HCT116 (cell line): ENCODE data around the gene VANGL2. TPM values are rescaled to one million over a fixed set of nuclear protein-coding genes. Genes with fewer than 3 reads are reported as not detected.

Experiments
- ATAC-seq: fragments of 200-7000 bp; cut with Tn5 transposase; 2 replicates; pipeline ENCODE4 v1.9.1; 2020; ENCODE audit warnings: mild to moderate bottlenecking, moderate library complexity
- BruUV-seq: library from RNA; stranded (reverse); fragments of 400-500 nt; replicated peaks from 2 replicates; lab custom pipeline; 2021; lab: Mats Ljungman, UMichigan
- CTCF ChIA-PET: fragments of 300-600 bp; sonication (Branson Sonifier 250); formaldehyde crosslinking; loops from one replicate; lab custom pipeline; 2021; ENCODE audit warnings: antibody characterized with exemption; lab: Charles Lee
- POLR2A ChIA-PET: fragments of 300-600, 350-600 bp; sonication (Branson Sonifier 250); formaldehyde crosslinking; loops from one replicate; lab custom pipeline; 2021; ENCODE audit warnings: antibody characterized with exemption; lab: Charles Lee
- RAD21 ChIA-PET, 2 experiments: fragments of 300-600 bp; sonication (Branson Sonifier 250); formaldehyde crosslinking; loops; one replicate each; lab custom pipeline; 2023; ENCODE audit warnings: low total read pairs in 2 of 2; ENCODE audit not compliant: uncharacterized antibody in 2 of 2, unreplicated experiment in 2 of 2, low non-redundant PET in 1 of 2; lab: Charles Lee
- DNase-seq: peaks from one replicate; pipeline ENCODE4 v3.0.0-alpha.2; 2010; ENCODE audit warnings: low read depth, low spot score
- H2AFZ ChIP-seq: fragments of 200-600 bp; shearing (Covaris generic), sonication (generic); 2 replicates; pipeline ENCODE4 v1.6.1; 2017; ENCODE audit warnings: low read depth, mixed run types, mixed read lengths, antibody characterized with exemption, low read length; ENCODE audit not compliant: poor library complexity, severe bottlenecking
- H3K27ac ChIP-seq: 2 replicates; pipeline ENCODE4 v1.5.1; 2012; ENCODE audit warnings: low read depth, low read length
- H3K27me3 ChIP-seq: fragments of 200-600 bp; sonication (generic); 2 replicates; pipeline ENCODE4 v1.6.1; 2016; ENCODE audit warnings: mixed run types, low read length, mixed read lengths; ENCODE audit not compliant: insufficient read depth
- H3K36me3 ChIP-seq, 2 experiments: fragments of 200-500 bp in 1 of 2; fragments of 200-600 bp in 1 of 2; sonication (Bioruptor generic) in 1 of 2; sonication (generic) in 1 of 2; 2 replicates each; pipeline versions ENCODE4 v1.5.1 to v1.6.1; 2014 to 2016; ENCODE audit warnings: low read length in 2 of 2, inconsistent platforms in 1 of 2, mixed read lengths in 1 of 2, mixed run types in 1 of 2; ENCODE audit not compliant: insufficient read depth in 2 of 2, control insufficient read depth in 1 of 2
- H3K4me1 ChIP-seq, 2 experiments: fragments of 200-600 bp in 1 of 2; sonication (generic) in 1 of 2; 2 replicates each; pipeline versions ENCODE4 v1.5.1 to v1.6.1; 2012 to 2017; ENCODE audit warnings: low read length in 2 of 2, inconsistent platforms in 1 of 2, mild to moderate bottlenecking in 1 of 2, mixed read lengths in 1 of 2, mixed run types in 1 of 2, moderate library complexity in 1 of 2; ENCODE audit not compliant: insufficient read depth in 2 of 2, control insufficient read depth in 1 of 2
- H3K4me2 ChIP-seq: fragments of 200-600 bp; sonication (generic); 2 replicates; pipeline ENCODE4 v1.6.1; 2017; ENCODE audit warnings: mixed run types, low read length, mixed read lengths
- H3K4me3 ChIP-seq, 2 experiments: fragments of 200-600 bp in 1 of 2; sonication (generic) in 1 of 2; replicated peaks in 1 of 2; 2 replicates each; pipeline ENCODE4 v1.5.1; 2011 to 2016; ENCODE audit warnings: low read length in 2 of 2, control low read depth in 1 of 2, low read depth in 1 of 2, mild to moderate bottlenecking in 1 of 2, mixed read lengths in 1 of 2, mixed run types in 1 of 2
- H3K79me2 ChIP-seq: fragments of 200-600 bp; sonication (generic); 2 replicates; pipeline ENCODE4 v1.6.1; 2017; ENCODE audit warnings: mild to moderate bottlenecking, mixed run types, low read length, moderate library complexity, mixed read lengths; ENCODE audit not compliant: insufficient read depth
- H3K9ac ChIP-seq: fragments of 200-600 bp; sonication (generic); 2 replicates; pipeline ENCODE4 v1.6.1; 2016; ENCODE audit warnings: low read length, mixed read lengths
- H3K9me2 ChIP-seq: fragments of 200-600 bp; sonication (generic), shearing (Covaris generic); 2 replicates; pipeline ENCODE4 v1.6.1; 2017; ENCODE audit warnings: mixed run types, mild to moderate bottlenecking, moderate library complexity; ENCODE audit not compliant: insufficient read depth
- H3K9me3 ChIP-seq, 2 experiments: fragments of 200-500 bp in 1 of 2; fragments of 200-600 bp in 1 of 2; sonication (Bioruptor generic) in 1 of 2; sonication (generic) in 1 of 2; 2 replicates each; pipeline ENCODE4 v1.6.1; 2014 to 2017; ENCODE audit warnings: low read length in 2 of 2, mixed read lengths in 2 of 2, inconsistent platforms in 1 of 2, low read depth in 1 of 2, mild to moderate bottlenecking in 1 of 2, mixed run types in 1 of 2, moderate library complexity in 1 of 2; ENCODE audit not compliant: control insufficient read depth in 1 of 2, insufficient read depth in 1 of 2
- H4K20me1 ChIP-seq: fragments of 200-600 bp; sonication (generic), shearing (Covaris generic); 2 replicates; pipeline ENCODE4 v1.6.1; 2017; ENCODE audit warnings: mixed run types, mild to moderate bottlenecking, moderate library complexity; ENCODE audit not compliant: insufficient read depth
- CBX3 ChIP-seq: IDR thresholded peaks from 2 replicates; pipeline ENCODE4 v1.6.1; 2012; ENCODE audit warnings: low read depth
- CEBPB ChIP-seq: IDR thresholded peaks from 2 replicates; pipeline ENCODE4 v1.6.1; 2012; ENCODE audit warnings: low read depth
- EGR1 ChIP-seq: IDR thresholded peaks from 2 replicates; pipeline ENCODE4 v1.6.1; 2012; ENCODE audit warnings: low read depth
- EZH2 ChIP-seq: fragments of 200-600 bp; sonication (generic); IDR thresholded peaks from 2 replicates; pipeline ENCODE4 v1.6.1; 2017; ENCODE audit warnings: antibody characterized with exemption, mixed run types
- EZH2phosphoT487 ChIP-seq: fragments of 200-600 bp; IDR thresholded peaks from 2 replicates; pipeline ENCODE4 v1.6.1; 2018; ENCODE audit warnings: antibody characterized with exemption, borderline replicate concordance
- POLR2A ChIP-seq: IDR thresholded peaks from 2 replicates; pipeline ENCODE4 v1.7.0; 2011; ENCODE audit warnings: borderline replicate concordance; ENCODE audit not compliant: insufficient read depth, insufficient read length; ENCODE audit errors: extremely low read depth
- RAD21 ChIP-seq: IDR thresholded peaks from 2 replicates; pipeline ENCODE4 v1.6.1; 2012; ENCODE audit warnings: low read depth, mild to moderate bottlenecking
- SIN3A ChIP-seq: IDR thresholded peaks from 2 replicates; pipeline ENCODE4 v1.6.1; 2012; ENCODE audit warnings: low read depth
- SP1 ChIP-seq: IDR thresholded peaks from 2 replicates; pipeline ENCODE4 v1.6.1; 2012; ENCODE audit warnings: low read depth
- SRF ChIP-seq: IDR thresholded peaks from 2 replicates; pipeline ENCODE4 v1.6.1; 2012; ENCODE audit warnings: low read depth
- TCF7L2 ChIP-seq: IDR thresholded peaks from 2 replicates; pipeline ENCODE4 v1.7.0; 2011; ENCODE audit warnings: borderline replicate concordance, inconsistent platforms; ENCODE audit not compliant: insufficient read depth, insufficient read length; ENCODE audit errors: extremely low read depth
- YY1 ChIP-seq: IDR thresholded peaks from 2 replicates; pipeline ENCODE4 v1.6.1; 2011; ENCODE audit warnings: low read length, low read depth, moderate library complexity, mild to moderate bottlenecking; ENCODE audit not compliant: insufficient replicate concordance; ENCODE audit errors: extremely low read depth
- ZBTB33 ChIP-seq: IDR thresholded peaks from 2 replicates; pipeline ENCODE4 v1.6.1; 2011; ENCODE audit warnings: mild to moderate bottlenecking, low read length, moderate library complexity; ENCODE audit not compliant: insufficient replicate concordance; ENCODE audit errors: extremely low read depth
- intact Hi-C: fragments of 100-400 bp; cut with micrococcal nuclease; formaldehyde crosslinking; loops from 2 replicates; pipeline ENCODE4 v1.10.0; 2022
- total RNA-seq: library from RNA; stranded (reverse); gene quantifications from one replicate; pipeline ENCODE4 v1.2.1, GENCODE V29; 2021; ENCODE audit not compliant: unreplicated experiment
- TF ChIP-seq, protein P1 (sequence below): IDR thresholded peaks from 2 replicates; pipeline ENCODE4 v1.6.1; 2012
- TF ChIP-seq, protein P2 (sequence below): IDR thresholded peaks from 2 replicates; pipeline ENCODE4 v1.6.1; 2012; ENCODE audit warnings: low read depth

The VANGL2 gene
- total RNA-seq, 1 experiment from 2014 or later = 1.1 TPM

- Histone ChIP-seq H3K9ac (no peak overlapping the region), H3K27ac (no peak overlapping the region), H3K9me2 (no peaks in the 10 kb centered on the region), H3K27me3 (no peaks in the 10 kb centered on the region), H3K36me3 (no peaks in the 10 kb centered on the region), H3K79me2 (no peaks in the 10 kb centered on the region), H3K4me3 (no peak overlapping the region), H3K4me1 (no peaks in the 10 kb centered on the region), H4K20me1 (no peaks in the 10 kb centered on the region), H3K4me2 (no peak overlapping the region), H2AFZ (no peak overlapping the region), H3K9me3 (no peaks in the 10 kb centered on the region)
- ATAC-seq (no peak), DNase-seq (no peak)
- no TSS peak for BruUV-seq
- ChIA-PET CTCF (no interaction called here), RAD21 (no interaction called here), POLR2A (no interaction called here)
- intact Hi-C loops = no loop called here
- TF ChIP-seq, protein P1, sequence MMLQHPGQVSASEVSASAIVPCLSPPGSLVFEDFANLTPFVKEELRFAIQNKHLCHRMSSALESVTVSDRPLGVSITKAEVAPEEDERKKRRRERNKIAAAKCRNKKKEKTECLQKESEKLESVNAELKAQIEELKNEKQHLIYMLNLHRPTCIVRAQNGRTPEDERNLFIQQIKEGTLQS = no peak
- TF ChIP-seq CBX3 (no peak), POLR2A (no peak), EZH2 (no peak), YY1 (no peak), RAD21 (no peak), SP1 (no peak), SIN3A (no peak), CEBPB (no peak), SRF (no peak), TCF7L2 (no peak), ZBTB33 (no peak), EGR1 (no peak), EZH2phosphoT487 (no peak)
- TF ChIP-seq, protein P2, sequence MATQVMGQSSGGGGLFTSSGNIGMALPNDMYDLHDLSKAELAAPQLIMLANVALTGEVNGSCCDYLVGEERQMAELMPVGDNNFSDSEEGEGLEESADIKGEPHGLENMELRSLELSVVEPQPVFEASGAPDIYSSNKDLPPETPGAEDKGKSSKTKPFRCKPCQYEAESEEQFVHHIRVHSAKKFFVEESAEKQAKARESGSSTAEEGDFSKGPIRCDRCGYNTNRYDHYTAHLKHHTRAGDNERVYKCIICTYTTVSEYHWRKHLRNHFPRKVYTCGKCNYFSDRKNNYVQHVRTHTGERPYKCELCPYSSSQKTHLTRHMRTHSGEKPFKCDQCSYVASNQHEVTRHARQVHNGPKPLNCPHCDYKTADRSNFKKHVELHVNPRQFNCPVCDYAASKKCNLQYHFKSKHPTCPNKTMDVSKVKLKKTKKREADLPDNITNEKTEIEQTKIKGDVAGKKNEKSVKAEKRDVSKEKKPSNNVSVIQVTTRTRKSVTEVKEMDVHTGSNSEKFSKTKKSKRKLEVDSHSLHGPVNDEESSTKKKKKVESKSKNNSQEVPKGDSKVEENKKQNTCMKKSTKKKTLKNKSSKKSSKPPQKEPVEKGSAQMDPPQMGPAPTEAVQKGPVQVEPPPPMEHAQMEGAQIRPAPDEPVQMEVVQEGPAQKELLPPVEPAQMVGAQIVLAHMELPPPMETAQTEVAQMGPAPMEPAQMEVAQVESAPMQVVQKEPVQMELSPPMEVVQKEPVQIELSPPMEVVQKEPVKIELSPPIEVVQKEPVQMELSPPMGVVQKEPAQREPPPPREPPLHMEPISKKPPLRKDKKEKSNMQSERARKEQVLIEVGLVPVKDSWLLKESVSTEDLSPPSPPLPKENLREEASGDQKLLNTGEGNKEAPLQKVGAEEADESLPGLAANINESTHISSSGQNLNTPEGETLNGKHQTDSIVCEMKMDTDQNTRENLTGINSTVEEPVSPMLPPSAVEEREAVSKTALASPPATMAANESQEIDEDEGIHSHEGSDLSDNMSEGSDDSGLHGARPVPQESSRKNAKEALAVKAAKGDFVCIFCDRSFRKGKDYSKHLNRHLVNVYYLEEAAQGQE = no peak
Measured at GRCh38 chr1:160451119-160451858, 50.9 kb downstream of the VANGL2 start.
